HepG2 (cell line): ENCODE results near the gene NMRAL1. TPM values are rescaled to one million over a fixed set of nuclear protein-coding genes. Genes with fewer than 3 reads are reported as not detected.

ENCODE experiments used
- EEA1 ChIP-seq: sonication (generic); formaldehyde crosslinking; IDR thresholded peaks from 2 replicates; pipeline ENCODE4 v1.5.1; 2020; ENCODE audit warnings: mild to moderate bottlenecking, missing genetic modification reagents, borderline replicate concordance
- FIP1L1 ChIP-seq: fragments of 200-400 bp; formaldehyde crosslinking; IDR thresholded peaks from 2 replicates; pipeline ENCODE4 v1.6.1; 2018; ENCODE audit warnings: low read depth, mild to moderate bottlenecking, low read length, moderate library complexity, borderline replicate concordance; ENCODE audit not compliant: insufficient read depth
- GMEB2 ChIP-seq: IDR thresholded peaks from 2 replicates; pipeline ENCODE4 v1.6.1; 2016; ENCODE audit warnings: missing biosample characterization, missing genetic modification reagents, low read depth
- HDAC1 ChIP-seq: sonication (generic); formaldehyde crosslinking; IDR thresholded peaks from 2 replicates; pipeline ENCODE4 v1.5.1; 2020; ENCODE audit warnings: mild to moderate bottlenecking, missing genetic modification reagents
- KLF15 ChIP-seq: sonication (generic); formaldehyde crosslinking; IDR thresholded peaks from 2 replicates; pipeline ENCODE4 v1.8.1; 2023; ENCODE audit warnings: borderline replicate concordance, mild to moderate bottlenecking, inconsistent platforms, missing genetic modification reagents, mixed read lengths
- NCOA1 ChIP-seq: sonication (generic); formaldehyde crosslinking; IDR thresholded peaks from 2 replicates; pipeline ENCODE4 v1.9.0; 2021; ENCODE audit warnings: missing genetic modification reagents
- RBFOX2 ChIP-seq: fragments of 200-400 bp; formaldehyde crosslinking; IDR thresholded peaks from 2 replicates; pipeline ENCODE4 v1.6.1; 2017; ENCODE audit warnings: low read depth, mild to moderate bottlenecking, low read length
- RELA ChIP-seq: sonication (generic); formaldehyde crosslinking; IDR thresholded peaks from 2 replicates; pipeline ENCODE4 v1.4.0; 2020; ENCODE audit warnings: missing genetic modification reagents
- RXRB ChIP-seq: IDR thresholded peaks from 2 replicates; pipeline ENCODE4 v1.6.1; 2016; ENCODE audit warnings: borderline replicate concordance, missing genetic modification reagents, missing compliant biosample characterization
- SAFB2 ChIP-seq: sonication (generic); formaldehyde crosslinking; IDR thresholded peaks from 2 replicates; pipeline ENCODE4 v1.5.1; 2020; ENCODE audit warnings: missing genetic modification reagents, low read depth, mild to moderate bottlenecking, borderline replicate concordance
- TEAD2 ChIP-seq: sonication (generic); formaldehyde crosslinking; IDR thresholded peaks from 2 replicates; pipeline ENCODE4 v1.9.0; 2021; ENCODE audit warnings: missing genetic modification reagents
- ZBTB20 ChIP-seq: sonication (generic); formaldehyde crosslinking; IDR thresholded peaks from 2 replicates; pipeline ENCODE4 v1.8.1; 2023; ENCODE audit warnings: missing genetic modification reagents, low read depth, mild to moderate bottlenecking, borderline replicate concordance
- ZBTB38 ChIP-seq: sonication (generic); formaldehyde crosslinking; IDR thresholded peaks from 2 replicates; pipeline ENCODE4 v1.5.1; 2020; ENCODE audit warnings: mild to moderate bottlenecking, missing genetic modification reagents
- ZNF124 ChIP-seq: sonication (generic); formaldehyde crosslinking; IDR thresholded peaks from 2 replicates; pipeline ENCODE4 v1.4.0; 2020; ENCODE audit warnings: missing genetic modification reagents
- ZNF484 ChIP-seq: sonication (generic); formaldehyde crosslinking; IDR thresholded peaks from 2 replicates; pipeline ENCODE4 v1.5.1; 2020; ENCODE audit warnings: mild to moderate bottlenecking, low read depth, missing genetic modification reagents, borderline replicate concordance
- ZNF501 ChIP-seq: sonication (generic); formaldehyde crosslinking; IDR thresholded peaks from 2 replicates; pipeline ENCODE4 v1.5.1; 2020; ENCODE audit warnings: mild to moderate bottlenecking, moderate library complexity, missing genetic modification reagents
- ZNF589 ChIP-seq: sonication (generic); formaldehyde crosslinking; conservative IDR thresholded peaks from 2 replicates; pipeline ENCODE4 v1.8.0; 2022; ENCODE audit warnings: mild to moderate bottlenecking, moderate library complexity, missing genetic modification reagents
- ZNF784 ChIP-seq: sonication (generic); formaldehyde crosslinking; IDR thresholded peaks from 2 replicates; pipeline ENCODE4 v1.5.1; 2020; ENCODE audit warnings: missing genetic modification reagents, mild to moderate bottlenecking, borderline replicate concordance
- polyA plus RNA-seq, 8 experiments: library from polyadenylated mRNA; depleted of rRNA in 3 of 8; stranded (reverse) in 7 of 8; unstranded in 1 of 8; fragments of >200 nt; fragmentation: Illumina TruSeq in 4 of 8; extraction: Trizol in 4 of 8; gene quantifications; 2 replicates each; pipeline versions ENCODE4 v1.2.1 to v1.2.3, GENCODE V29; 2011 to 2016; ENCODE audit warnings: low read depth in 4 of 8, missing spikeins in 1 of 8, mixed read lengths in 1 of 8; ENCODE audit not compliant: insufficient read depth in 1 of 8
- total RNA-seq, 5 experiments: library from RNA; depleted of rRNA; stranded (reverse); fragments of >200 nt; fragmentation: Illumina TruSeq; extraction: Trizol; gene quantifications; 2 replicates each; pipeline ENCODE4 v1.2.3, GENCODE V29; 2016; ENCODE audit warnings: low read depth in 1 of 5
- TF ChIP-seq, protein P1 (sequence below): sonication (generic); formaldehyde crosslinking; IDR thresholded peaks from 2 replicates; pipeline ENCODE4 v1.8.1; 2022; ENCODE audit warnings: low read depth, mild to moderate bottlenecking, missing genetic modification reagents

Gene NMRAL1
- total and polyA plus RNA-seq, 2 of the 13 experiments (the other 11 are each of a cell fraction or from before 2014, with no cell fraction given): 30.8 to 33.1 TPM

DNA sequence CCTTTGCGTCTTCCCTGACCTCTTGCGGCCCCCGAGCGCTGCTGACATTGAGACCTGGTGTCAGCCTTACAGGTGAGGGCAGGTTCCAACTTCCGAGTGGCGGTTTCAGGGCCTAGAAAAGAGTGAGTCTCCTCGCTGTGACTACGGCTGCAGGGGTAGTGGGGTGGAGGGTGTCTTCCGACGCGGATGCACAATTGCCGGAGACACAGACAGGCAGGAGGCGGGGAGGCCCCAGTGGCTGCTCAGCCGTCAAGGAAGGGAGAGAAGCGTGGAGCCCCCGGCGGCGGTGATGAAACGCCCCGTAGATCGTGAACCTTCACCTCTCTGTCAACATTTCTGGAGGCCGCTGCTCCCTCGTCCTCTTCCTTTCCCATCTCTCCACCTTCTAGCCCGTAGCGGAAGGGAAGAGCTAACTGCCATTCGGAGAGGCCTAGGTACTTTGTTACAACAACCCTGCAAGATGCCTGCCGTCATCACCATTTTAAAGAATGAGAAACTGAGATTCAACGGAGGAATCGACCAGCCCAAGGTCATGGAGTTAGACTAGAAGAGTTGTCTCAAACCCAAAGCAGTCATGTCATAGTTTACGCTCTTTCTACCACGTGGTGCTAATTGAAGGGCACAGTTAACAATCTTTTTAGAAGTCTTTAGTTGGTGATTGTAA, 48.3 kb downstream of the NMRAL1 start (continued):
- TF ChIP-seq, protein P1, sequence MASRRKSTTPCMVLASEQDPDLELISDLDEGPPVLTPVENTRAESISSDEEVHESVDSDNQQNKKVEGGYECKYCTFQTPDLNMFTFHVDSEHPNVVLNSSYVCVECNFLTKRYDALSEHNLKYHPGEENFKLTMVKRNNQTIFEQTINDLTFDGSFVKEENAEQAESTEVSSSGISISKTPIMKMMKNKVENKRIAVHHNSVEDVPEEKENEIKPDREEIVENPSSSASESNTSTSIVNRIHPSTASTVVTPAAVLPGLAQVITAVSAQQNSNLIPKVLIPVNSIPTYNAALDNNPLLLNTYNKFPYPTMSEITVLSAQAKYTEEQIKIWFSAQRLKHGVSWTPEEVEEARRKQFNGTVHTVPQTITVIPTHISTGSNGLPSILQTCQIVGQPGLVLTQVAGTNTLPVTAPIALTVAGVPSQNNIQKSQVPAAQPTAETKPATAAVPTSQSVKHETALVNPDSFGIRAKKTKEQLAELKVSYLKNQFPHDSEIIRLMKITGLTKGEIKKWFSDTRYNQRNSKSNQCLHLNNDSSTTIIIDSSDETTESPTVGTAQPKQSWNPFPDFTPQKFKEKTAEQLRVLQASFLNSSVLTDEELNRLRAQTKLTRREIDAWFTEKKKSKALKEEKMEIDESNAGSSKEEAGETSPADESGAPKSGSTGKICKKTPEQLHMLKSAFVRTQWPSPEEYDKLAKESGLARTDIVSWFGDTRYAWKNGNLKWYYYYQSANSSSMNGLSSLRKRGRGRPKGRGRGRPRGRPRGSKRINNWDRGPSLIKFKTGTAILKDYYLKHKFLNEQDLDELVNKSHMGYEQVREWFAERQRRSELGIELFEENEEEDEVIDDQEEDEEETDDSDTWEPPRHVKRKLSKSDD: no peak; the same call in 1 of the 2 replicates
- TF ChIP-seq HDAC1 (peak; percentile 78; the same call in 1 of the 2 replicates), EEA1 (no peak), ZNF501 (CRISPR knock-in tag) (peak; percentile 99), ZNF124 (no peak), RXRB (CRISPR knock-in tag) (peak; percentile 60; the same call in 1 of the 2 replicates), KLF15 (CRISPR knock-in tag) (0 out of 2 replicates have a peak, but pooled peaks have one; percentile 56), NCOA1 (CRISPR knock-in tag) (peak; percentile 54; the same call in 1 of the 2 replicates), GMEB2 (CRISPR knock-in tag) (no peak), SAFB2 (CRISPR knock-in tag) (peak; percentile 65; the same call in 1 of the 2 replicates), ZBTB20 (CRISPR knock-in tag) (no peak), FIP1L1 (no peak), ZBTB38 (CRISPR knock-in tag) (peak; percentile 56; the same call in 1 of the 2 replicates), ZNF589 (CRISPR knock-in tag) (no peak), RBFOX2 (peak; percentile 81), ZNF484 (peak; percentile 7; the same call in 1 of the 2 replicates), TEAD2 (CRISPR knock-in tag) (no peak), ZNF784 (no peak; the same call in 1 of the 2 replicates), RELA (CRISPR knock-in tag) (no peak)
